HepG2 (cell line): ENCODE data around the gene UCKL1. TPM values are rescaled to one million over a fixed set of nuclear protein-coding genes. Genes with fewer than 3 reads are reported as not detected.
A peak's percentile ranks its signal among the peaks of the same experiment; 100 is the strongest.

Experiments
- BRD4 ChIP-seq: sonication (generic); formaldehyde crosslinking; IDR thresholded peaks from 2 replicates; pipeline ENCODE4 v1.4.0; 2020; ENCODE audit warnings: missing genetic modification reagents
- JARID2 ChIP-seq: sonication (generic); formaldehyde crosslinking; IDR thresholded peaks from 2 replicates; pipeline ENCODE4 v1.8.1; 2023; ENCODE audit warnings: missing genetic modification reagents, inconsistent platforms; ENCODE audit not compliant: insufficient replicate concordance
- NFE2L1 ChIP-seq: sonication (generic); formaldehyde crosslinking; IDR thresholded peaks from 2 replicates; pipeline ENCODE4 v1.4.0; 2020; ENCODE audit warnings: missing genetic modification reagents, mild to moderate bottlenecking, borderline replicate concordance
- PHF5A ChIP-seq: IDR thresholded peaks from one replicate; pipeline ENCODE4 v1.6.1; 2018; ENCODE audit warnings: low read depth, missing genetic modification reagents; ENCODE audit not compliant: unreplicated experiment
- RARA ChIP-seq: IDR thresholded peaks from 2 replicates; pipeline ENCODE4 v1.6.1; 2016; ENCODE audit warnings: missing genetic modification reagents, missing compliant biosample characterization
- RFX5 ChIP-seq: IDR thresholded peaks from 2 replicates; pipeline ENCODE4 v1.6.1; 2011; ENCODE audit warnings: low read depth, low read length, improper control_type of control experiment
- SMAD1 ChIP-seq: sonication (generic); formaldehyde crosslinking; IDR thresholded peaks from 2 replicates; pipeline ENCODE4 v1.4.0; 2020; ENCODE audit warnings: missing genetic modification reagents, low read depth, mild to moderate bottlenecking, borderline replicate concordance
- TFDP2 ChIP-seq: sonication (generic); formaldehyde crosslinking; IDR thresholded peaks from 2 replicates; pipeline ENCODE4 v1.4.0; 2020; ENCODE audit warnings: missing genetic modification reagents
- TRIM22 ChIP-seq: fragments of 450-650 bp; IDR thresholded peaks from 2 replicates; pipeline ENCODE4 v1.6.1; 2017
- ZBED4 ChIP-seq: sonication (generic); formaldehyde crosslinking; IDR thresholded peaks from 2 replicates; pipeline ENCODE4 v1.4.0; 2020; ENCODE audit warnings: missing genetic modification reagents, borderline replicate concordance
- ZBTB10 ChIP-seq: sonication (generic); formaldehyde crosslinking; IDR thresholded peaks from 2 replicates; pipeline ENCODE4 v1.4.0; 2020; ENCODE audit warnings: missing genetic modification reagents, borderline replicate concordance
- ZBTB2 ChIP-seq: sonication (generic); formaldehyde crosslinking; IDR thresholded peaks from 2 replicates; pipeline ENCODE4 v1.8.0; 2022; ENCODE audit warnings: low read depth, missing genetic modification reagents
- ZFP1 ChIP-seq: IDR thresholded peaks from 2 replicates; pipeline ENCODE4 v1.6.1; 2016
- ZNF136 ChIP-seq: sonication (generic); formaldehyde crosslinking; IDR thresholded peaks from 2 replicates; pipeline ENCODE4 v1.8.1; 2022; ENCODE audit warnings: low read depth, mild to moderate bottlenecking, moderate library complexity, missing genetic modification reagents
- ZNF468 ChIP-seq: sonication (generic); formaldehyde crosslinking; IDR thresholded peaks from 2 replicates; pipeline ENCODE4 v1.8.0; 2022; ENCODE audit warnings: mild to moderate bottlenecking, moderate library complexity, missing genetic modification reagents
- ZNF782 ChIP-seq: sonication (generic); formaldehyde crosslinking; IDR thresholded peaks from 2 replicates; pipeline ENCODE4 v1.4.0; 2020; ENCODE audit warnings: missing genetic modification reagents, mild to moderate bottlenecking, borderline replicate concordance
- ZNF788 ChIP-seq: sonication (generic); formaldehyde crosslinking; IDR thresholded peaks from 2 replicates; pipeline ENCODE4 v1.5.0; 2020; ENCODE audit warnings: mild to moderate bottlenecking, missing genetic modification reagents, borderline replicate concordance
- polyA plus RNA-seq, 8 experiments: library from polyadenylated mRNA; depleted of rRNA in 3 of 8; stranded (reverse) in 7 of 8; unstranded in 1 of 8; fragments of >200 nt; fragmentation: Illumina TruSeq in 4 of 8; extraction: Trizol in 4 of 8; gene quantifications; 2 replicates each; pipeline versions ENCODE4 v1.2.1 to v1.2.3, GENCODE V29; 2011 to 2016; ENCODE audit warnings: low read depth in 4 of 8, missing spikeins in 1 of 8, mixed read lengths in 1 of 8; ENCODE audit not compliant: insufficient read depth in 1 of 8
- total RNA-seq, 5 experiments: library from RNA; depleted of rRNA; stranded (reverse); fragments of >200 nt; fragmentation: Illumina TruSeq; extraction: Trizol; gene quantifications; 2 replicates each; pipeline ENCODE4 v1.2.3, GENCODE V29; 2016; ENCODE audit warnings: low read depth in 1 of 5

UCKL1 gene
- total and polyA plus RNA-seq, 2 of the 13 experiments (the other 11 are each of a cell fraction or from before 2014, with no cell fraction given) = 50.2 to 126 TPM

- TF ChIP-seq ZNF782 (CRISPR knock-in tag) (peak; percentile 92; the same call in 1 of the 2 replicates), RFX5 (peak; percentile 36; the same call in 1 of the 2 replicates), SMAD1 (CRISPR knock-in tag) (peak; percentile 98), TRIM22 (no peak), ZBTB10 (CRISPR knock-in tag) (peak; percentile 76; the same call in 1 of the 2 replicates), JARID2 (CRISPR knock-in tag) (peak; percentile 91), ZBTB2 (peak; percentile 94), PHF5A (CRISPR knock-in tag) (peak; percentile 99), ZFP1 (no peak; the same call in 1 of the 2 replicates), ZBED4 (CRISPR knock-in tag) (peak; percentile 70; the same call in 1 of the 2 replicates), ZNF788 (CRISPR knock-in tag) (peak; percentile 98; the same call in 1 of the 2 replicates), NFE2L1 (peak; percentile 83; the same call in 1 of the 2 replicates), ZNF468 (no peak), ZNF136 (CRISPR knock-in tag) (peak; percentile 89), RARA (CRISPR knock-in tag) (peak; percentile 67; the same call in 1 of the 2 replicates), BRD4 (CRISPR knock-in tag) (peak; percentile 89), TFDP2 (CRISPR knock-in tag) (peak; percentile 91)
These were observed 24.9 kb upstream of the UCKL1 start, which contains the start of gene PRPF6 (continued) for GRCh38 chr20:63980806-63981728.
